OCI-LY3 (cell line): Measurements from ENCODE around the gene LDB2.

Experiments
- H2AFZ ChIP-seq: fragments of 200-600, 300-600 bp; shearing (Covaris generic); 2 replicates; pipeline ENCODE4 v1.6.0; 2014; ENCODE audit warnings: antibody characterized with exemption, low read depth, low read length
- H3K27ac ChIP-seq: fragments of 200-600, 300-600 bp; sonication (generic); 2 replicates; pipeline ENCODE4 v1.5.1; 2014; ENCODE audit warnings: mild to moderate bottlenecking, low read length, moderate library complexity, mixed read lengths
- H3K27me3 ChIP-seq: fragments of 200-600, 300-600 bp; sonication (generic); 2 replicates; pipeline ENCODE4 v1.6.1; 2014; ENCODE audit warnings: low read depth, low read length, mixed read lengths
- H3K36me3 ChIP-seq: fragments of 200-600, 300-600 bp; sonication (generic); replicated peaks from 2 replicates; pipeline ENCODE3; 2014; ENCODE audit warnings: low read depth, low read length, mixed read lengths
- H3K4me1 ChIP-seq: fragments of 300-600, 200-600 bp; sonication (generic); 2 replicates; pipeline ENCODE4 v1.6.1; 2014; ENCODE audit warnings: low read length, mixed read lengths
- H3K4me2 ChIP-seq: fragments of 200-600, 300-600 bp; sonication (generic); 2 replicates; pipeline ENCODE4 v1.6.1; 2014; ENCODE audit warnings: low read length, mixed read lengths
- H3K4me3 ChIP-seq: fragments of 300-600, 200-600 bp; sonication (generic); 2 replicates; pipeline ENCODE4 v1.5.1; 2014; ENCODE audit warnings: antibody characterized with exemption, mild to moderate bottlenecking, low read length, moderate library complexity
- H3K79me2 ChIP-seq: fragments of 300-600, 200-600 bp; shearing (Covaris generic); 2 replicates; pipeline ENCODE4 v1.6.1; 2014; ENCODE audit warnings: mild to moderate bottlenecking, low read length, mixed read lengths
- H3K9ac ChIP-seq: fragments of 300-600, 200-600 bp; shearing (Covaris generic); 2 replicates; pipeline ENCODE4 v1.6.0; 2014; ENCODE audit warnings: mild to moderate bottlenecking, low read length, moderate library complexity
- H3K9me3 ChIP-seq: fragments of 200-600, 300-600 bp; shearing (Covaris generic); 2 replicates; pipeline ENCODE4 v1.6.1; 2014; ENCODE audit warnings: low read length, mixed read lengths; ENCODE audit not compliant: insufficient read depth
- H4K20me1 ChIP-seq: fragments of 200-600, 300-600 bp; sonication (generic); 2 replicates; pipeline ENCODE4 v1.6.1; 2016; ENCODE audit warnings: low read length, mixed read lengths; ENCODE audit not compliant: insufficient read depth
- CTCF ChIP-seq: fragments of 200-600, 300-600 bp; sonication (generic); IDR thresholded peaks from 2 replicates; pipeline ENCODE4 v1.5.1; 2014; ENCODE audit warnings: antibody characterized with exemption, low read length, low read depth
- EZH2phosphoT487 ChIP-seq: fragments of 200-600 bp; shearing (Covaris generic); IDR thresholded peaks from 2 replicates; pipeline ENCODE4 v1.6.1; 2018; ENCODE audit warnings: antibody characterized with exemption, mixed run types, low read depth

The LDB2 gene

DNA sequence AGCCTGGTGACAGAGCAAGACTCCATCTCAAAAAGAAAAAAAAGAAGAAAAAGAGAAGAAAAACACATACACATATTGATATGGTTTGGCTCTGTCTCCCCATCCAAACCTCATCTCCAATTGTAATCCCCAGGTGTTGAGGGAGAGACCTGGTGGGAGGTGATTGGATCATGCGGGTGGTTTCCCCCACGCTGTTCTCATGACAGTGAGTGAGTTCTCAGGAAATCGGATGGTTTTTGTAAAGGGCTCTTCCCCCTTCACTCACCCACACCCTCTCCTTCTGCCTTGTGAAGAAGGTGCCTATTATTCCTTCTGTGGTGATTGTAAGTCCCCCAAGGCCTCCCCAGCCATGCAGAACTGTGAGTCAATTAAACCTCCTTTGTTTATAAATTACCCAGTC lies 68.4 kb downstream of the LDB2 start:
- H3K9me3 ChIP-seq, result no peaks in the 10 kb centered on the region
- H3K4me3 ChIP-seq, result no peak overlapping the region
- no peak overlapping the region for H2AFZ ChIP-seq
- TF ChIP-seq EZH2phosphoT487 (no peak), CTCF (no peak)
- no peaks in the 10 kb centered on the region for H3K36me3 ChIP-seq
- H4K20me1 ChIP-seq, result no peaks in the 10 kb centered on the region
- no peaks in the 10 kb centered on the region for H3K79me2 ChIP-seq
- no peak overlapping the region for H3K27ac ChIP-seq
- H3K4me2 ChIP-seq, result no peak overlapping the region
- peaks cover 8% of the 10 kb centered on the region; the same call in 1 of the 2 replicates for H3K27me3 ChIP-seq
- H3K9ac ChIP-seq, result no peak overlapping the region
- H3K4me1 ChIP-seq, result no peaks in the 10 kb centered on the region

- no peak overlapping the region for H3K4me2 ChIP-seq
Measured at GRCh38 chr4:16827794-16828724, 70.4 kb downstream of the LDB2 start.

GRCh38 chr4:16827045-16827444 lies 71.4 kb downstream of the LDB2 start:
- no peaks in the 10 kb centered on the region for H3K9me3 ChIP-seq
- no peak overlapping the region for H3K9ac ChIP-seq
- H3K4me3 ChIP-seq, result no peak overlapping the region
- no peak overlapping the region for H2AFZ ChIP-seq
- H3K27ac ChIP-seq, result no peak overlapping the region
- no peaks in the 10 kb centered on the region for H4K20me1 ChIP-seq
- peaks cover 8% of the 10 kb centered on the region; the same call in 1 of the 2 replicates for H3K27me3 ChIP-seq
- no peaks in the 10 kb centered on the region for H3K4me1 ChIP-seq
- H3K36me3 ChIP-seq, result no peaks in the 10 kb centered on the region
- H3K79me2 ChIP-seq, result no peaks in the 10 kb centered on the region
- TF ChIP-seq EZH2phosphoT487 (no peak), CTCF (no peak)
- H3K4me2 ChIP-seq, result no peak overlapping the region

More at GRCh38 chr4:16827794-16828724, 70.4 kb downstream of the LDB2 start:
- no peak overlapping the region for H3K9ac ChIP-seq
- no peaks in the 10 kb centered on the region for H4K20me1 ChIP-seq
- TF ChIP-seq CTCF (no peak), EZH2phosphoT487 (no peak)
- H2AFZ ChIP-seq, result no peak overlapping the region
- no peaks in the 10 kb centered on the region for H3K79me2 ChIP-seq
- H3K36me3 ChIP-seq, result no peaks in the 10 kb centered on the region
- H3K27me3 ChIP-seq, result peaks cover 8% of the 10 kb centered on the region; the same call in 1 of the 2 replicates
- H3K4me1 ChIP-seq, result no peaks in the 10 kb centered on the region
- H3K9me3 ChIP-seq, result no peaks in the 10 kb centered on the region
- no peak overlapping the region for H3K4me3 ChIP-seq
- H3K27ac ChIP-seq, result no peak overlapping the region

- no peak overlapping the region for H3K27ac ChIP-seq
- no peak overlapping the region for H2AFZ ChIP-seq
- no peaks in the 10 kb centered on the region for H4K20me1 ChIP-seq
- H3K4me1 ChIP-seq, result no peaks in the 10 kb centered on the region
- H3K9me3 ChIP-seq, result no peaks in the 10 kb centered on the region
- H3K36me3 ChIP-seq, result no peaks in the 10 kb centered on the region
- H3K79me2 ChIP-seq, result no peaks in the 10 kb centered on the region
- peaks cover 4% of the 10 kb centered on the region; the same call in 1 of the 2 replicates for H3K27me3 ChIP-seq
- H3K4me3 ChIP-seq, result no peak overlapping the region
- no peak overlapping the region for H3K4me2 ChIP-seq
- TF ChIP-seq CTCF (no peak), EZH2phosphoT487 (no peak)
- H3K9ac ChIP-seq, result no peak overlapping the region
Measured at GRCh38 chr4:16826406-16826910, 72.0 kb downstream of the LDB2 start.
